Renal pelvis (tissue), 4 donors: ENCODE data around the gene RASSF8. TPM values are rescaled to one million over a fixed set of nuclear protein-coding genes. Genes with fewer than 3 reads are reported as not detected.
"Not testable (repeated sequence)": the region's sequence is repeated elsewhere in the genome, so short reads cannot be mapped to it uniquely, and the experiment has no call there.

Experiments
- DNase-seq: peaks from one replicate; pipeline ENCODE4 v3.0.0-alpha.2; 2013
- polyA plus RNA-seq, 3 donors: library from polyadenylated mRNA; unstranded; fragments of 120-200 nt; gene quantifications; one replicate each; pipeline ENCODE4 v1.2.1, GENCODE V29; 2013; ENCODE audit not compliant: insufficient read length in 3 of 3

The RASSF8 gene
- polyA plus RNA-seq, 3 donors = 60.1 to 82.9 (median 63.5) TPM

GRCh38 chr12:26055087-26055486, 96.6 kb downstream of the RASSF8 start:
- DNase-seq = no peak

GRCh38 chr12:26056335-26056734, 97.9 kb downstream of the RASSF8 start:
- no peak for DNase-seq

GRCh38 chr12:26057271-26057670, 98.8 kb downstream of the RASSF8 start:
- not testable (repeated sequence) for DNase-seq

GRCh38 chr12:26058308-26058707, 99.8 kb downstream of the RASSF8 start:
- DNase-seq = no peak

- no peak for DNase-seq
These were observed 100.3 kb downstream of the RASSF8 start for GRCh38 chr12:26058818-26059217.

GRCh38 chr12:26062006-26062405, 103.5 kb downstream of the RASSF8 start:
- DNase-seq = no peak

- DNase-seq = no peak
These were observed 104.1 kb downstream of the RASSF8 start for GRCh38 chr12:26062566-26062965.

GRCh38 chr12:26065451-26065850, 107.0 kb downstream of the RASSF8 start:
- DNase-seq = no peak

GRCh38 chr12:26068503-26068902, 110.0 kb downstream of the RASSF8 start:
- DNase-seq = no peak

GRCh38 chr12:26069796-26070195, 111.3 kb downstream of the RASSF8 start:
- DNase-seq = no peak

- no peak for DNase-seq
These were observed 119.6 kb downstream of the RASSF8 start for GRCh38 chr12:26077915-26078702.

- DNase-seq = no peak
These were observed 122.4 kb downstream of the RASSF8 start for GRCh38 chr12:26080911-26081310.

GRCh38 chr12:26086936-26087335, 128.5 kb downstream of the RASSF8 start:
- DNase-seq = no peak

- DNase-seq = no peak
These were observed 130.5 kb downstream of the RASSF8 start for GRCh38 chr12:26088998-26089397.

GRCh38 chr12:26090836-26091510, 132.5 kb downstream of the RASSF8 start:
- DNase-seq = no peak

- no peak for DNase-seq
These were observed 133.3 kb downstream of the RASSF8 start for GRCh38 chr12:26091822-26092221.

GRCh38 chr12:26092346-26093105, 134.0 kb downstream of the RASSF8 start:
- DNase-seq = no peak

- no peak for DNase-seq
These were observed 136.7 kb downstream of the RASSF8 start for GRCh38 chr12:26095186-26095585.

GRCh38 chr12:26096036-26096435, 137.6 kb downstream of the RASSF8 start:
- DNase-seq = no peak

GRCh38 chr12:26097046-26097878, 138.8 kb downstream of the RASSF8 start:
- DNase-seq = peak; percentile 67

GRCh38 chr12:26100666-26101349, 142.3 kb downstream of the RASSF8 start:
- no peak for DNase-seq
